SK-MEL-5 (cell line): ENCODE measurements around the gene XYLT1. TPM values are rescaled to one million over a fixed set of nuclear protein-coding genes. Genes with fewer than 3 reads are reported as not detected.

ENCODE experiments used
- DNase-seq: peaks from one replicate; pipeline ENCODE4 v3.0.0-alpha.2; 2016; ENCODE audit warnings: low read depth, low spot score
- in situ Hi-C: cut with HindIII; loops from 2 replicates; pipeline ENCODE4 v1.10.0; 2016; ENCODE audit warnings: low sequenced_read_pairs, high pct_unique_total_duplicates, low pct_unique_long_range_greater_than_20kb
- total RNA-seq: library from RNA; depleted of rRNA; stranded (reverse); fragments of >200 nt; shearing (Covaris generic); gene quantifications from 2 replicates; pipeline ENCODE4 v1.2.3, GENCODE V29; 2014

The XYLT1 gene
- total RNA-seq, 1 experiment from 2014 or later = 21.1 TPM

DNA sequence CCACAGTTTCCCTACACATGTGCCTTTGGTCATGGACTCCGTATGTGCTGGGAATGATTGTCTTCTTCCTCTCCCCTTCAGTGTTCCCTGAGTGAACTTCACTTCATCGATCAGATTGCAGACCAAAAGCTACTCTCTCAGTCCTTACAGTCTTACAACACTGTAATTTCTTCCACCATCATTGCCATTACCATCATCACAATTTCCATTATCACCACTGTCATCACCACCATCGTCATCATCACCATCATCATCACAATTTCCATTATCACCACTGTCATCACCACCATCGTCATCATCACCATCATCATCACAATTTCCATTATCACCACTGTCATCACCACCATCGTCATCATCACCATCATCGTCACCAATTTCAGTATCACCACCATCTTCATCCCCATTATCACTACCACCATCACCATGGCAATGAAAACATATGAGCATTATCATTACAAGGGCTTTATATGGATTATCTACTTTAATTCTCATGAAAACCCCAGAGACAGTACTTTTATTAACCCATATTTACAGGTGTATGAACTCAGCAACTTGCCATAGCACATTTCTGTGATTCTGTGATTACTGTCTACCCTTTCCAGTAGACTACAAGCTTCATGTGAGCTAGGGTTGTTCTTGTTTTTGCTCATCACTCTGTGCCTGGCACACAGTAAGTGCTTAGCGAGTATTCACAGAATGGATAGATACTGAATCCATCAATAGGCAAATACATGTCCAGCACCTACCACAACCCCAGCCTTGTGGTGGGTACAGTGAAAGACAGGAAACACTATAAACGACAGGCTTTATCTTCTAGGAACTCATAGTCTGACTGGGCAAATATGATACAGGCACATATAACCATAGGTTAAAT, 327.0 kb downstream of the XYLT1 start:
- no peak for DNase-seq
- in situ Hi-C loops = no loop called here

DNA sequence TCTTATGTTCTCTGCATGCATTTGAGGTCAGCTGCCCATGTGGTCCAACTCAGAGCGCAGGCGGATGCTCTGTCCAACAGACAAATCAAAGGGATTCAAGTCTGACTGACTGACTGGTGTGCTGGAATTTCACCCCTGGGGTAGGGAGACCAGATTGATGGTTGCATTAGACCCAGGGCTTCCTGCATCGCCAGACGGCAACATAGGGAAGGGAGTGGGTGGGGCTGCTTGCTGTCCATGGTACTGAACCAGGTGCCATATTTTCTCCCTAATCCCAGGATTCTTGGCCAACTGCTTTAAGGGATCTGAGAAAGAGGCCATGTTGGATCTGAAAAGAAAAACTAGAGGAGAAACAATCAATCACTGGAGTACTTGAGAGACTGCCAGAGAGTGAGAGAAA, 332.0 kb downstream of the XYLT1 start:
- no peak for DNase-seq
- in situ Hi-C loops = no loop called here

- no peak for DNase-seq
- in situ Hi-C loops = no loop called here
Measured at GRCh38 chr16:17135439-17135838, 335.3 kb downstream of the XYLT1 start.

DNA sequence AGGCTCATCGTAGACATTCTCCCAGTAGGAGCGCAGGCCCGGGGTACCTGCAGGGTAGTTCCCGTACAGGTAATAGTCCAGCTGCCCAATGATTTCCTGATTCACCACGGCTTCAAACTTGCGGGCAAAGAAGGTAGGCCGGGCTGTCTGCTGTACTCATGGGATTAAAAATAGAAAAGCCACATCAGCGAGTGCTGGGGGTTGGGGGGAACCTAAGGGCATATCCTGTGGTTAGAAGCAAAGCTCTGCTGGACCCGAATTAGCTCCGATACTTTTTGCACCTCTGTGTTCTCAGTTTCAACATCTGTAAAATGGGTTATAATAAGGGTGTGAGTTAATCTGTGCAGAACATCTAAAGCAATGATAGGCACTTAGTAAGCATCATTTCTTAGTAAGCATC, 336.2 kb downstream of the XYLT1 start:
- in situ Hi-C loops = no loop called here
- DNase-seq = no peak

- DNase-seq = no peak
- in situ Hi-C loops = no loop called here
Measured at GRCh38 chr16:17133851-17134250, 336.9 kb downstream of the XYLT1 start.

DNA sequence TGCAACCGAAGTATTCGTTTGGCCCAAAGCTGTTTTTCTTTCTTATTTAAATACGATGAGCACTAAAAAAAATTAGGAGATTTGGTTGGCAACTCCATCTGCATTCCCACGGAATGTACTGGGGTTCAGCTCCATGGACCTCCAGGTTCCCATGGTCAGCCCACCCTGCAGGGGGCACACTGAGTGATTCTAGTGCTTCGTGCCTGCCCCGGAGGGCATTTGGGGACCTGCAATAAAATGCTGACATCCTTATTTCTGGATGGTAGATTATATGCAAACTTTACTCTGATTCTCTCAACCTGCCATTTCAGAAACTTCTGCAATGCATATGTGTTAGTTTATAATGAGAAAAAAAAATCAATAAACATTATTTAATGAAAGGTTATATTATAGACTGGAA, 339.4 kb downstream of the XYLT1 start:
- in situ Hi-C loops = no loop called here
- DNase-seq = no peak

GRCh38 chr16:17130733-17131132, 340.0 kb downstream of the XYLT1 start:
- DNase-seq = no peak
- in situ Hi-C loops = no loop called here

GRCh38 chr16:17129971-17130370, 340.8 kb downstream of the XYLT1 start:
- in situ Hi-C loops = no loop called here
- DNase-seq = no peak

DNA sequence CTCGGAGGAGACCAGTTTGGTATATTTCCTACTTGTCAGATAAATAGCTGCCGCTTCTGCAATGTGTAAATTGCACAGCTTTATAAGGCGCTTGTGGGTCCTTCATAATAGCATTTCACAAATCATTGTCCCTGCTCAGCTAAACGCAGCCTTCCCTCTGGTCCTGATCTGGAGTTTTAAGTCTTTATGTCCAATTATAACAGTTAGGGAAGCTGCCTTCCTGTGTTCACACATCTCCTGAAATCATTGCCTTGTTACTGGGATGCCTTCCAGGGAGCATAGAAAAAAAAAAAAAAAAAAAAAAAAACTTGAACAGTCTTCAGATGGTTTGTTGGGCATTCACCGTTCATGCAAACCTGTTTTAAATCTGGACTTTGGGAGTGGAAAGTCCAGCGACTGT, 342.0 kb downstream of the XYLT1 start:
- in situ Hi-C loops = no loop called here

DNA sequence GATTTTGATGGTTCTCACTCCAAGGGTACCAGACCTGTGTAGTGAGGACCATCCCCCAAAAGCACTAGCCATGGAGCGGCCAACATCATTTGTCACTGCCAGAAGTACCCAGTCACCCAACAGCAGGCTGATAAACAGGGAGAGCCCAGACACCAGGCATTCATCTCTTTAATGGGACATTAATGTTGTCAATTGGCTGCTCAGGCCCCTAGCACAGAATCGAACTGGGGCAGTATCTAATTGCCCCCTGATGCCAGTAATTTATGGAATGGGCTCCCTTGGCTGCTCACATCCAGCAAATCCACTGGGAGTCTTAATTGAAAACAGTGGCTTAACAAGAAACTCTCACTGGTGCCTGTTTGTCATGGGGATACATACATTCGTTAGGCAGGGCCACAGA, 344.6 kb downstream of the XYLT1 start:
- in situ Hi-C loops = no loop called here
- no peak for DNase-seq

More for the DNA sequence above, 342.0 kb downstream of the XYLT1 start:
- no peak for DNase-seq

DNA sequence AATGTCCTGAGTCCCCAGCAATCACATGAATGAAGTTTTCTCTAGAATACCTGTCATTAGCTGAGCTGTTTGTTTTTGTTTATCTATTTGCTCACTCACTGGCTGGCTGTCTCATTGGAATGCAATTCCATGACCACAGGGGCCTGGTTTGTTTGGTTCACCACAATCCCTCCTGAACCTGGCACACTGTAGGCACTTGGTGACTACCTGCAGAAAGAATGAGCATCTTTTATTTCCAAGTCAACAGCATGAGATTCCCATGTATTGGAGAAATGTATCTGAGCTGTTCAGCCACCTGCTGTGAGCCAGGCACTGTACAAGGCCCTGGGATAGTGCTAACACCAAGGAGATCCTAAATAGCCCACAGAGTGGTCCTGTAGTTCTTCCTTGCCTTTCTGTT, 345.1 kb downstream of the XYLT1 start:
- DNase-seq = no peak
- in situ Hi-C loops = no loop called here

DNA sequence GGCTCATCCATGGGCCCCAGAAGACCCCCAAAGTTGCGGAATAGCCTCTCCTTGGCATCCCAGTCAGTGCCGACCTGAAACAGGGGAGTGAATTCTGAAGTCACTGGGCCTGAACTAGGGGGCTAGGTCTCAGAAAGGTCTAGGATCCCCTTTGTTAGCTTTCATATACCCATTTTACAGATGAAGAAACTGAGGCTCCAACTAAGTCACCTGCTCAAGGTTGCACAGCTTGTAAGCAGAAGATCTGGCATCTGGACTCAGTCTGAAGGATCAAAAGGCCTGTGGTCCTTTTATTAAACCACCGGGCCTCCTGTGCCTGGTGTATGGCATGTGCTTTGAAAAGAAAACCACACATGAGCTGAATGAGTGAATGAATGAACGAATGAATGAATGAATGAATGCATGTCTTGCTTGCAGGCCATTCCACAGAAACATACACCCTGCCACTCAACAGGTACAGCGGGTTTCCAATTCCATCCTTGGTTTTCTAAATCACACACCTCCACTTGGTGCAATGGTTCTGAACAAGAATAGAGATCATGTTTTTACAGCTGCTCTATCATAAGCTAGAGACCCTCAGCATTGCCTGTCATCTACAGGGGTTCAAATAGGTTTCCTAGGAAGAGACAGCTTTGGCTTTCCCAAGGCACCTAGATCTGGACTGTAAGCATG, 352.7 kb downstream of the XYLT1 start:
- in situ Hi-C loops = no loop called here
- DNase-seq = no peak

- no peak for DNase-seq
- in situ Hi-C loops = no loop called here
Measured at GRCh38 chr16:17116595-17117322, 354.0 kb downstream of the XYLT1 start.

DNA sequence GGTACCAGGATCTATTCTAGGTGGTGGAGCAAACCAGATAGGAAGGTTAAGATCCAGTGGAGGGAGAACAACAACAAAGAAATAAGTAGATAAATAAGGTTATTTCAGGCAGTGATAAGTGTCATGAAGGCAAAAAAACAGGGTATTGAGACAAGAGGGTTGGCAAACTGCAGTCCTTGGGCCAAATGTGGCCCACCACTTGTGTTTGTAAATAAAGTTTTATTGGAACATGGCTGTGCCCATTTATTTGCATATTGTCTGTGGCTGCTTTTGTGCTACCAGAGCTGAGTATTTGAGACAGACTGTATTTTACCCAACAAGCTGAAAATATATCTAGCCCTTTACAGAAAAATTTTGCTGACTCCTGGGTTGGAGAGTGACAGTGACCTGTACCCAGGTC, 361.3 kb downstream of the XYLT1 start:
- in situ Hi-C loops = no loop called here
- DNase-seq = no peak

DNA sequence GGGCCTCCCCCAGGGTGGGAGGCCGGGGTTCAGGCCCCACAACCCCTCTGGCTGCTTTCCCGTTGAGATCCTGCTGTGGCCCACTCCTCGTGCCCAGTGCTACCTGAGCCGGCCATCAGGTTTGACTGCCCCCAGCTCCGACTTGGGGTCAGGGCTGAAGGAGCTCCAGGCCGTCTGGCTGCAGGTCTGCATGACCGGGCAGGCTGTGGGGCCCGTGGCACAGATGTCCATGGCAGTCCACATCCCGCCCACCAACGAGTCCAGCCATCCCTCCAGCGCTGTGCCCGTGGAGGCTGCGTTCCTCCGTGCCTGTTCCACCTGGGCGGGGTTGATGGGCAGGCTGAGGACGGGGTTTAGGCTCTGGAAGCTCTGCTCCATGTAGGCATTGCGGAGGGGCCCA, 362.2 kb downstream of the XYLT1 start:
- DNase-seq = no peak

GRCh38 chr16:17107450-17107849, 363.3 kb downstream of the XYLT1 start:
- in situ Hi-C loops = no loop called here
- no peak for DNase-seq

More for the DNA sequence above, 362.2 kb downstream of the XYLT1 start:
- in situ Hi-C loops = no loop called here

DNA sequence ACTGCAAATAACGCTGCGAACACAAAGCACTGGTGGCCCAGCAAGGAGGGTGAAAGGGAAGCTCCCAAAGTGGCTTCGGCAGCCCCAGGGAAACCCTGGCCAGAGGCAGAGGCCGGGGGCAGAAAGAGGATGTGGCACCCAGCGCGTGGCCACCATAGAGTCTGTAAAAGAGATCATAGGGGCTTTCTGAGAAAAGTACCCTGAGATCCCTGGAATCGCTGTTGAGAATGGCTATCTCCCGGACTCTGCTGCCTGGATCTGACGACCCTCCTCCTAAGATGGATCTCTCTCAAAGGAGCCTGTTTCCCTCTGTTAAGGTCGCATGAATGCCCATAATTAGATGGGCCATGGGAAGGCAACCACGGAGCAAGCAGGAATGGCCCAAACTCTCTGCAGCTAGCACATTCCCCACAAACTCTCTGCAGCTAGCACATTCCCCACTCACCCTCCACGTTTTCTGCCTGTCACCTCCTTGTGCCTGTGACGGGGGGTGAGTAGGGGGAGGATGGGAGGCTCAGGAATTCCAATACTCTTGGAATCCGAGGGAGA, 364.4 kb downstream of the XYLT1 start:
- no peak for DNase-seq
- in situ Hi-C loops = no loop called here

DNA sequence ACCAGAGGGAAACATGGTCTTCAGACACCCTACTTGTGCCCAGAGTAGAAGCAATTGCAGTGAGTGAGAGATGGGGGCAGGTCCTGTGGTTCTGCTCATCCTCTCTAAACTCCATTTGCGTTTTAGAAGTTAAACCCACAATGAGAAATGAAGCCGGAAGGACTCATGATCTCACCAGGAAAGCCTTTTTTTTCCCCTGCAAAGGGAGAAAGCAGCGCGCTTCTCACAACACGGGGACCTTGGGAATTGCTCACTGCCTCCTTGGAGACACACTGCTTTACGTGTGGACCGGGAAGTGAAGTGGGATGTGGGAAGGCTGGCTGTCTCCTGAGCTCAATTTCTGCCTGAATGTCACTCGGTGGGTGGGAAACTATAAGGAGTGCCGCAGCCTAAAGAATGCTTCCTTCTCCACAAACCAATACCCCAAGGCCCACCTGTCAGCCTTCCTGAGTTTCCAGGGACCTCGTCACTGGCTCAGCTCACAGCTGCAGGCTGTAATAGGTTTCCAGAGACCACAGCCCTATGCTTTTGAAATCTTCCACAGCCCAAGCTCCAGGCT, 365.4 kb downstream of the XYLT1 start:
- in situ Hi-C loops = no loop called here
- DNase-seq = no peak
